Measurements from ENCODE around the gene CNTNAP2.

DNA sequence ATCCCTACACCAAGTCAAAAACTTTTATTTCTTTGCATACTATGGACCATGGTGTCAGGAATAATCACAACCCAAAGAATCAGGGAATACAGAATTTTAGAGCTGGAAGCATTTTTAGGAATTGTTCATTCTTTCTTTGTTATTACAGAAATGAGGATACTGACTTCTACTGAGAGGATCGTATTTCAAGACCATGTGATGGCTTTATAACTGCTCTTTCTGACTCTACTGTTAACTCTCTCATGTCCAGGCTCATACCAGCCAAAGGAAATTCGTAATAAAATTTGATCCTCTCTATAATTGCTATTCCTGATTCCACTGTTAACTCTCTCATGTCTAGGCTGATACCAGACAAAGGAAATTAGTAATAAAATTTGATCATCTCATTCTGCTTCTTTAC is 1423.1 kb downstream of the CNTNAP2 start:
- TF ChIP-seq, protein P1, sequence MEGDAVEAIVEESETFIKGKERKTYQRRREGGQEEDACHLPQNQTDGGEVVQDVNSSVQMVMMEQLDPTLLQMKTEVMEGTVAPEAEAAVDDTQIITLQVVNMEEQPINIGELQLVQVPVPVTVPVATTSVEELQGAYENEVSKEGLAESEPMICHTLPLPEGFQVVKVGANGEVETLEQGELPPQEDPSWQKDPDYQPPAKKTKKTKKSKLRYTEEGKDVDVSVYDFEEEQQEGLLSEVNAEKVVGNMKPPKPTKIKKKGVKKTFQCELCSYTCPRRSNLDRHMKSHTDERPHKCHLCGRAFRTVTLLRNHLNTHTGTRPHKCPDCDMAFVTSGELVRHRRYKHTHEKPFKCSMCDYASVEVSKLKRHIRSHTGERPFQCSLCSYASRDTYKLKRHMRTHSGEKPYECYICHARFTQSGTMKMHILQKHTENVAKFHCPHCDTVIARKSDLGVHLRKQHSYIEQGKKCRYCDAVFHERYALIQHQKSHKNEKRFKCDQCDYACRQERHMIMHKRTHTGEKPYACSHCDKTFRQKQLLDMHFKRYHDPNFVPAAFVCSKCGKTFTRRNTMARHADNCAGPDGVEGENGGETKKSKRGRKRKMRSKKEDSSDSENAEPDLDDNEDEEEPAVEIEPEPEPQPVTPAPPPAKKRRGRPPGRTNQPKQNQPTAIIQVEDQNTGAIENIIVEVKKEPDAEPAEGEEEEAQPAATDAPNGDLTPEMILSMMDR (IDR thresholded peaks at IDR 0.05 in 4 of 5, conservative IDR thresholded peaks at IDR 0.05 in 1 of 5): no peak
- TF ChIP-seq POLR2A (IDR thresholded peaks at IDR 0.05): no peak

All from gastrocnemius medialis (tissue), 4 donors.